Vagina (tissue), 2 donors: ENCODE results near the gene SMPDL3B.

Source experiments
- CTCF ChIP-seq, 3 experiments: fragments of 450-650 bp in 2 of 3; fragments of 200-600 bp in 1 of 3; sonication (generic) in 1 of 3; IDR thresholded peaks; one replicate each; pipeline ENCODE4 v1.5.1; 2017 to 2019; ENCODE audit warnings: antibody characterized with exemption in 3 of 3, mild to moderate bottlenecking in 2 of 3, moderate library complexity in 2 of 3
- POLR2A ChIP-seq, 2 donors: fragments of 450-650 bp; IDR thresholded peaks; one replicate each; pipeline ENCODE4 v1.6.1; 2017; ENCODE audit warnings: antibody characterized with exemption in 2 of 2, mild to moderate bottlenecking in 2 of 2, moderate library complexity in 2 of 2
- POLR2AphosphoS5 ChIP-seq, 2 donors: sonication (generic); formaldehyde crosslinking; IDR thresholded peaks; one replicate each; pipeline ENCODE4 v1.9.0; 2017; ENCODE audit warnings: antibody characterized with exemption in 2 of 2, mild to moderate bottlenecking in 2 of 2, low read depth in 1 of 2; ENCODE audit not compliant: insufficient read depth in 1 of 2

- no peak for TF ChIP-seq CTCF (IDR thresholded peaks at IDR 0.05)
- no peak for TF ChIP-seq POLR2AphosphoS5 (IDR thresholded peaks at IDR 0.05; ENCODE audit: insufficient read depth in 1 of 2, low read depth in 1 of 2)
- no peak for TF ChIP-seq POLR2A (IDR thresholded peaks at IDR 0.05)
Observed at GRCh38 chr1:27951396-27951795, 16.6 kb downstream of the SMPDL3B start.
